ENCODE results near the gene FADS6. TPM values are rescaled to one million over a fixed set of nuclear protein-coding genes. Genes with fewer than 3 reads are reported as not detected.

The FADS6 gene
- total RNA-seq, 2 donors from 2014 or later = not detected

- Mint-ChIP-seq H3K9me3 (no peaks in the 10 kb centered on the region), H3K27ac (no peak overlapping the region), H3K36me3 (no peaks in the 10 kb centered on the region)
- DNase-seq (ENCODE audit: low spot score in 2 of 2) (no peak), ATAC-seq (no peak)
These were observed 10.2 kb upstream of the FADS6 start for GRCh38 chr17:74903671-74904070.

DNA sequence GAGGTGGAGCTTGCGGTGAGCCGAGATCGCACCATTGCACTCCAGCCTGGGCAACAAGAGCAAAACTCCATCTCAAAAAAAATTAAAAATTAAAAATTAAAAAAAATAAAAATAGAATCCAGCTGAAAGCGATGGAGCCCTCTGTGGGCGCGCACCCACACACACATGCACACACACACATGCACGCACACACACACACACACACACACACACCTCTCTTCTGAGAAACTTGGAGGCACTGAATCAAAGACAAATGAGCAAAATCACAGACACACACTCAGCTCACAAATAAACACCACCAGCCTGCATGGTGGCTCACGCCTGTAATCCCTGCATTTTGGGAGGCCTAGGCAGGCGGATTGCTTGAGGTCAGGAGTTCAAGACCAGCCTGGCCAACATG is 9.6 kb upstream of the FADS6 start:
- DNase-seq (ENCODE audit: low spot score in 2 of 2) (no peak), ATAC-seq (no peak)
- Mint-ChIP-seq H3K36me3 (no peaks in the 10 kb centered on the region), H3K9me3 (no peaks in the 10 kb centered on the region), H3K27ac (no peak overlapping the region)

DNA sequence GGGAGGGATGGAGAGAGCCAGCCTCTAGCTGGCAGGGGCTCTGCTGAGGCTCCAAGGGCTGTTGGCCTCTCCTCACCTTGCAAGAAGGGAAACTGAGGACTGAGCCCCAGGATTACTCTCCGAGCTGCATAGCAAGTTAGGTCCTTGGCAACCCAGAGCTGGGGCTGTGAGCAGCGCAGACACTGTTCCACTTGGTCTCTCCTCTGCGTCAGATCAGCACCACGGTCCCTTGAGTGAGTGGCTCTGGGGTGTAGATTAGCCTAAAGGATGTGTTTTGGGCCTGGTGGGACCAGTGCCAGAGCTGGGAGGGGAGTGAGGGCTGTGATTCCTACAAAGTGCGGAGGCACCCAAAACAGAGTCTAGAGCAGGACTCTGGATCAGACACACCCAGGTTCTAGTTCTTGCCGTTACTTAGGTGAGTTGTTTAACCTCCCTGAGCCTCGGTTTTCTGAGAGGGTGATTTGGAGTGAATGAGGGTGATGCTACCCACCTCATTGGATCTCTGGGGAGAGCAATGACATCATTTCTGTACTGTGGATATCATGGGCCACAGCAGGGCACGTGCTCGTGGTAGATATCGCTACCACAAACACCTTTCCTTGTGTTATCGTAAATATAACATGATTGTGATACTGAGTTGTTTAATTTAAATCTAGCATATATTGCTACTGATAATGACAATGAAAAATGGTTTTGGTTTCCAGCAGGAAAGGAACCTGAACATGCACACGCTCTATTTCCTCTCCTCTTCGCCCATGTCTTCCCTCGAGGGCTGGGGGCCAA is 8.1 kb upstream of the FADS6 start:
- ATAC-seq (no peak), DNase-seq (ENCODE audit: low spot score in 2 of 2) (no peak)
- Mint-ChIP-seq H3K36me3 (no peaks in the 10 kb centered on the region), H3K9me3 (no peaks in the 10 kb centered on the region), H3K27ac (no peak overlapping the region)

- no peak for DNase-seq (ENCODE audit: low spot score in 2 of 2)
- H3K27ac Mint-ChIP-seq = peak overlapping the region in 1 of 2 donors; percentile 66
- H3K36me3 Mint-ChIP-seq = no peaks in the 10 kb centered on the region
These were observed 6.8 kb upstream of the FADS6 start for GRCh38 chr17:74900208-74900607.

DNA sequence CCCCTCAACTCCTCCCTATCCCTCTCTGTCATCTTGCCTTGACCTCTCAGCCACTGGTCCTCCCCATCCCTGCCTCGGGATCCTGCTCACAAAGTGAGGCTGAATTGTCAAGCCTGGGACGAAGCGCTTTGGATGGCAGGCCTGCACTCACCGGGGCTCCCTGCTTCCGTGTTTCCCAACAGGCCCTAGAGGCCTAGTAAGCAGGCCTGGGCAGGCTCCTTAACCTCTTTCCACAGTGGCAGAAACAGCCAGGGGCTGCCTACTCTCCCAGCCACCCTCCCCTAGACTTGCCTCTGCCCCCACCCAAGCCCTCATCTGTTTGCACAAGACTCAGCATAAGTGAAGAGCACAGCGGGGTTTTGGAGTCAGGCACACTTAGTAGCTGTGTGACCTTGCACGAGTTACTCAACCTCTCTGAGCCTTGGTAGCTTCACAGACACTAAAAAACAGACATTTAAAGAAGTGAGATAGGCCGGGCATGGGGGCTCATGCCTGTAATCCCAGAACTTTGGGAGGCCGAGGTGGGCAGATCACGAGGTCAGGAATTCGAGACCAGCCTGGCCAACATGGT is 5.0 kb upstream of the FADS6 start:
- H3K36me3 Mint-ChIP-seq = peaks cover 0 to 5% of the 10 kb centered on the region in 2 donors
- DNase-seq (ENCODE audit: low spot score in 2 of 2) = no peak
- H3K27ac Mint-ChIP-seq = no peak overlapping the region
- no peaks in the 10 kb centered on the region for H3K9me3 Mint-ChIP-seq
- no peak for ATAC-seq

More at GRCh38 chr17:74900208-74900607, 6.8 kb upstream of the FADS6 start:
- no peak for ATAC-seq
- H3K9me3 Mint-ChIP-seq = no peaks in the 10 kb centered on the region

DNA sequence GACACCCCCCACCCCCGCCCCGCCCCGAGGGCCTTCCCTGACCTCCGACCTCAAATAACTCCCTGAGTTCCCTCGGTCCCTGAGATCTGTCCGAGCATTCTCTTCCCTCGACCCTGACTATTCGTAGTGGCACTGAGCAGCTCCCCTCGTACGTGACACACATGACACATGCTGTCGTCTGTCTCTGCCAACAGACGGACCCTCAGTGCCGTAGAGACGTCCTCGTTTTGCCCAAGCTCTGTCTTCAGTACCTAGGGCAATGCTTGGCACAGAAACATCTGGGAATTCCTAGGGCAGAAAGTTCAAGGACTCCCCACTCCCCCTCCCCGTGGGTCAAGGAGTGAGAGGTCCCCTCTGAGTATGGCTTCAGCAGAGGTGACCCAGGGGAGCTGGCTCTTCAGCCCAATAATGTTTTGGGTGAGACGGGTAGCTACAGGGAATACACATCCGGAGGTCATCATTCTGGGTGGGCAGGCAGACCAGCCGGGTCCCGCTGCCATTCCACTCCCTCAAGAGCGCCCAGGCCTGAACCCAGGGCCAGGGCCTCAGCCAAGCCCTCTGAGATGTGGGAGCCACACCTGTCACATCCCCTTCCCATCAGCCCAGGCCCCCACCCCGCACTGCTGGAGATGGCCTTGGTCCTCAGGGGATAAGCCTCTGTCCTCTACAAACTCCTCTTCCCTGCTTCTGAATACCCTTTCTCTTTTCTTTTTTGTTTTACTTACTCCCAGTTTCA is 671 bp upstream of the FADS6 start:
- ATAC-seq (no peak), DNase-seq (ENCODE audit: low spot score in 2 of 2) (no peak)
- peaks cover 0 to 5% of the 10 kb centered on the region in 2 donors for H3K36me3 Mint-ChIP-seq
- no peaks in the 10 kb centered on the region for H3K9me3 Mint-ChIP-seq
- H3K27ac Mint-ChIP-seq = no peak overlapping the region

DNA sequence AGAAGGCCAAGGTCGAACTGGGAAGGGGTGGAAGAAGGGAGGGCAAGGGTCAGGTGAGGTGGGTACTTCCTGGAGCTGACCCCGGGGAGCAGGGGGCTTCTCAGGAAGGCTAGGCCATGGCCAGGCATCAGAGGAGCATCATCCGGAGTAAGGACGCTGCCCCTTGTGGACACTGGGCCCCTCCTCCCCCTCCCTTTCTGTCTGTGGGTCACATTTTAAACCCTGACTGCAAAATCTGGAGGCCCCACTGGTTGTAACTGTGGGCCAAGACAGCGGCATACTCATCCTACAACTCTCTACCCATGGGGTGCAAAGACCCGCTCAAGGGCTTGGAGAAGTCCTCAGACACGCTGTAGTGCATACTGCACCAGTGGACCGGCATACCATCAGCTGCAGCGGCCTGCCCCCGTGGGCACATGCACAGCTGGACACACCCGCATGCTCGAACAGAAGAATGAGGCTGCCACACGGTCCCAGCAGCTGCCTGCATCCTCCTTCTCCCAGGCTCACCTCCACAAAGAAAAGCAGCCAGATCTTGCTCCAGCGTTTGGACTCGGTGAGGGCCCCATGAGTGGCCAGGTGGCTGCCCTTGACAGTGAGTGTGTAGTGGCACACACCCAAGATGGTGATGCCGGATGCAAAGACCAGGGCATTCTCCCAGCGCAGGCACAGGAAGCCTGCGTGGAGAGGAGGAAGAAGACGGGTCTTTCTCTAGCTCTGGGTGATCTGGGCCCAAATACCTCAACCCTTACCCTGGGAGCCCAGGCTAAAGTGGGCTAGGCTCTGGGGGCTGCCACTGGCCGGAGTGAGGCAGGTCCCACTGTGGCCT is 1.2 kb downstream of the FADS6 start:
- no peak overlapping the region for H3K27ac Mint-ChIP-seq
- H3K36me3 Mint-ChIP-seq = peaks cover 0 to 5% of the 10 kb centered on the region in 2 donors
- no peak for DNase-seq (ENCODE audit: low spot score in 2 of 2)
- no peaks in the 10 kb centered on the region for H3K9me3 Mint-ChIP-seq
- ATAC-seq = no peak

DNA sequence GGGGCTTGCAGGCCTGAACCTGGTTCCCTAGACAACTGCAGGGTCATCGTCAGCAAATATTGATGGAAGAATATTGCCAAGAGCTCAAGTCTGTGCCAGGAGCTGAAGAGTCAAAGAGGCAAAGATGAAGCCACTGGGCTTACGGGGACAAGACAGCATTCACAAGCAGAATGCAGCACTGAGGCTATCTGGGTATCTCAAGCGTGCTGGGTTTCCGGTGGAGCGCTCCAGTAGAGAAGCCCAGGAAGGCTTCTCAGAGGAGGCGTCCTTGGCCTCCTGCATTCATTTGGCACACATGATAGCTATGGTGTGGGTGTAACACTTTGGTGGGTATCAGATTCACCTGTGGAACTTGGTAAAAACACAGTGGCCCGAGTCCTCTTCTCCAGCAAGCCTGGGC is 2.9 kb downstream of the FADS6 start:
- H3K36me3 Mint-ChIP-seq = peaks cover 0 to 5% of the 10 kb centered on the region in 2 donors
- H3K27ac Mint-ChIP-seq = no peak overlapping the region
- ATAC-seq (no peak), DNase-seq (ENCODE audit: low spot score in 2 of 2) (no peak)
- no peaks in the 10 kb centered on the region for H3K9me3 Mint-ChIP-seq

DNA sequence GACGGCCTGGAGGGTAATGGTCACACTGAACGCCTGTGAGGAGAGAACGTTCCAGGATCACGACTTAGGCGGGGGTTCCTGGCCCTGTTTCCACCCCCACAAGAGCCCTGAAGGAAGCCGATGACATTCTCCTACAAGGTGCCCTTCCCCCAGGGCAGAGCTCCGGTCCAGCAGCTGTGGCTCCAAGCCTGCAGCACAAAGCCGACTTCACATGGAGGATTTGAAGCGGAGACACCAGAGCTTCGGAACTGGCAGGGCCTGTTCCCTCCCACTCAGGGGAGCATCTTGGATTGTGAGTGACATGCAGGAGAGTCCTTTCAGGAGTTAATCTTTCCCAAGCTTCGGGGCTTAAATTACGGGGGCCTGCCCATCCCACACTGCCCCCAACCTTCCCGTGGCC is 5.0 kb downstream of the FADS6 start:
- ATAC-seq = no peak
- DNase-seq (ENCODE audit: low spot score in 2 of 2) = no peak
- no peaks in the 10 kb centered on the region for H3K9me3 Mint-ChIP-seq
- no peak overlapping the region for H3K27ac Mint-ChIP-seq
- no peaks in the 10 kb centered on the region for H3K36me3 Mint-ChIP-seq

DNA sequence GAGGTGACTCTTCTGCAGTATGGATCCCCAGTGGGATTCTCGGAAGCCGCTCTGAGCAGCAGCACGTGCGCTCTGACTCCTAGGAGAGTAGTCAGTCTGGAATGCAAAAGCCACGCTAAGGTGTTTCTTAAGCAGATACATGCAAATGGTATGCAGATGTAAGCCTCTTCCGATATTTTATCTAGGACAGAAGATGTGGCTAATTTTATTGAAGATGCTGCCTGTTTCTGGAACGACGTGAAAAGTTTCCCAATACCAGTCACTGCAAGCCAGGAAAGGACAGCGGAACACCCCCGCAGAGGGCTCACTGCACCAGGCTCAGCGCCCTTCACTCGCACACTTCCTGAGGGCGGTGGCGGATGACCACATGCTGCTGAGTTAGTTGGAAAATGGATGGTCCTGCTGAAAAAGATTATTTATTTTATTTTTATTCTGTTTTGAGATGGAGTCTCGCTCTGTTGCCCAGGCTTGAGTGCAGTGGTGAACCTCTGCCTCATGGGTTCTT is 10.1 kb downstream of the FADS6 start:
- DNase-seq (ENCODE audit: low spot score in 2 of 2) (no peak), ATAC-seq (no peak)
- no peaks in the 10 kb centered on the region for H3K36me3 Mint-ChIP-seq
- H3K9me3 Mint-ChIP-seq = no peaks in the 10 kb centered on the region
- no peak overlapping the region for H3K27ac Mint-ChIP-seq

- Mint-ChIP-seq H3K36me3 (no peaks in the 10 kb centered on the region), H3K9me3 (no peaks in the 10 kb centered on the region), H3K27ac (no peak overlapping the region)
- ATAC-seq (no peak), DNase-seq (ENCODE audit: low spot score in 2 of 2) (no peak)
These were observed 10.8 kb downstream of the FADS6 start for GRCh38 chr17:74882517-74883240.

- no peak for DNase-seq (ENCODE audit: low spot score in 2 of 2)
- Mint-ChIP-seq H3K36me3 (no peaks in the 10 kb centered on the region), H3K9me3 (no peaks in the 10 kb centered on the region), H3K27ac (no peak overlapping the region)
- ATAC-seq = no peak
These were observed 12.4 kb downstream of the FADS6 start for GRCh38 chr17:74881073-74881472.

DNA sequence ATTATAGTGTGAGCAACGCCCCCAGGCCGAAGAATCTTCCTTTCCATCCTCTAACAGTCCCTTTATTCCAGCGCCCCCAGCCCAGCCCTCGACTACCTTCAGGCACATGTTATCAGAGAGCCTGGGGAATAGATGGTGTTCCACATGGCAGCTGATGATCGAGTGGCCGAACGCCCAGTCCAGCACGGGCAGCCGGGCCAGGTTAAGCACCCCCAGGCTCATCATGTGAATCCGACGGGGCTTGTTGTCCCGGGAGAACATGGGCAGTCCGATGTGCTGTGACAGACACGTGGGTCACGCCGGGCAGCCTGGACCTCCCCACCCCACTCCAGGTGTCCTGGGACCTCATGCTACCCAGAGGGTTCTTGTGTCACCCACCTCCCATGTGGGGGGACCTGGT is 14.1 kb downstream of the FADS6 start:
- no peak for DNase-seq (ENCODE audit: low spot score in 2 of 2)
- no peak for ATAC-seq
- Mint-ChIP-seq H3K36me3 (no peaks in the 10 kb centered on the region), H3K27ac (no peak overlapping the region), H3K9me3 (no peaks in the 10 kb centered on the region)

DNA sequence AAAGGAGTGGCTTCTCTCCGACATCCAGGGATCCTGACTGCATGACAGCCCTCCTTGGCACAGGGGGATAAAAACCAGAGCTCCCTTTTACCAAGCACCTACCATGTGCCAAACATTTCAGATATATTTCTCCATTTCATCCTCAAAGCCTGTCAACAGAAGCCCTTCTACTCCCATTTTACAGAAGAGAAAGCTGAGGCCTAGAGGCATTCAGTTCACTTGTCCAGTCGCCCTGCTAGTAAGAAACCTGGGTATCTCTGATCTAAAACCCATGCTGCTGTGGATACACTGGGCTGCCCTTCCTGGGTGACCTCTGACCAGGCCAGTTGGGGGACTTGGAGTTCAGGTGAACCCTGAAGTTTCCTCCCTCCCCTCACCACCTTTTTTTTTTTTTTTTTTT is 14.8 kb downstream of the FADS6 start:
- peaks cover 5% of the 10 kb centered on the region in 2 donors for H3K36me3 Mint-ChIP-seq
- H3K9me3 Mint-ChIP-seq = no peaks in the 10 kb centered on the region
- ATAC-seq (no peak), DNase-seq (ENCODE audit: low spot score in 2 of 2) (no peak)
- no peak overlapping the region for H3K27ac Mint-ChIP-seq

- ATAC-seq = no peak
- H3K9me3 Mint-ChIP-seq = no peaks in the 10 kb centered on the region
- H3K27ac Mint-ChIP-seq = no peak overlapping the region
- DNase-seq (ENCODE audit: low spot score in 2 of 2) = no peak
- H3K36me3 Mint-ChIP-seq = peaks cover 5 to 7% of the 10 kb centered on the region in 2 donors
These were observed 15.6 kb downstream of the FADS6 start for GRCh38 chr17:74877592-74878548.
